HepG2 (cell line): ENCODE data around the gene JKAMP. TPM values are rescaled to one million over a fixed set of nuclear protein-coding genes. Genes with fewer than 3 reads are reported as not detected.

Experiments
- ATAC-seq: fragments of 200-7000 bp; cut with Tn5 transposase; 3 replicates; pipeline ENCODE4 v1.9.1; 2020; ENCODE audit warnings: mild to moderate bottlenecking, moderate library complexity
- BruUV-seq: library from RNA; stranded (reverse); fragments of 400-500 nt; replicated peaks from 2 replicates; lab custom pipeline; 2021; lab: Mats Ljungman, UMichigan
- CTCF ChIA-PET: fragments of 300-600 bp; formaldehyde crosslinking; extraction: SDS; loops from one replicate; lab custom pipeline; 2021; ENCODE audit warnings: low total read pairs, inconsistent platforms, low intra/inter-chr PET ratio; lab: Yijun Ruan, JAX
- POLR2A ChIA-PET: fragments of 350-600 bp; sonication (Branson Sonifier 250); formaldehyde crosslinking; loops from one replicate; lab custom pipeline; 2020; ENCODE audit warnings: antibody characterized with exemption, inconsistent platforms; lab: Yijun Ruan, JAX
- DNase-seq: peaks from one replicate; pipeline ENCODE4 v3.0.0-alpha.2; 2015; ENCODE audit warnings: low spot score
- FAIRE-seq: peaks from 3 replicates; lab custom pipeline; 2011; peaks lifted over from hg19 to GRCh38; lab: Jason Lieb, UNC
- H2AFZ ChIP-seq: one replicate; pipeline ENCODE4 v1.6.1; 2011; ENCODE audit warnings: low read length, inconsistent platforms
- H3K27ac ChIP-seq: fragments of 300-600 bp; 3 replicates; pipeline ENCODE4 v1.8.0; 2011; ENCODE audit warnings: mixed run types, mild to moderate bottlenecking, mixed read lengths, low read length, inconsistent platforms; ENCODE audit not compliant: insufficient read depth; ENCODE audit errors: extremely low read length
- H3K27me3 ChIP-seq, 2 experiments: fragments of 200-600 bp in 1 of 2; 2 replicates in 1 of 2; 3 replicates in 1 of 2; pipeline versions ENCODE4 v1.6.0 to v1.8.0; 2011; ENCODE audit warnings: low read length in 2 of 2, mild to moderate bottlenecking in 2 of 2, moderate library complexity in 2 of 2, inconsistent platforms in 1 of 2; ENCODE audit not compliant: insufficient read depth in 2 of 2, control insufficient read depth in 1 of 2
- H3K36me3 ChIP-seq, 2 experiments: fragments of 200-600 bp in 1 of 2; replicated peaks in 1 of 2; 2 replicates in 1 of 2; 3 replicates in 1 of 2; pipeline versions ENCODE4 v1.5.1 to v1.8.0; 2011; ENCODE audit warnings: low read length in 2 of 2, inconsistent platforms in 1 of 2; ENCODE audit not compliant: insufficient read depth in 2 of 2, control insufficient read depth in 1 of 2
- H3K4me1 ChIP-seq: 2 replicates; pipeline ENCODE4 v1.5.1; 2012; ENCODE audit warnings: low read length, inconsistent platforms; ENCODE audit not compliant: insufficient read depth
- H3K4me2 ChIP-seq: 2 replicates; pipeline ENCODE4 v1.6.0; 2011; ENCODE audit warnings: low read depth, low read length, inconsistent platforms
- H3K4me3 ChIP-seq, 3 experiments: fragments of 200-600 bp in 1 of 3; sonication (generic), shearing (Covaris generic) in 1 of 3; replicated peaks in 1 of 3; 2 replicates each; pipeline ENCODE4 v1.5.1; 2011 to 2016; ENCODE audit warnings: low read length in 3 of 3, inconsistent platforms in 2 of 3, low read depth in 2 of 3, mild to moderate bottlenecking in 2 of 3, control low read depth in 1 of 3, mixed read lengths in 1 of 3; ENCODE audit not compliant: insufficient read depth in 1 of 3
- H3K79me2 ChIP-seq: one replicate; pipeline ENCODE4 v1.6.1; 2011; ENCODE audit warnings: low read length, inconsistent platforms; ENCODE audit not compliant: insufficient read depth
- H3K9ac ChIP-seq: 2 replicates; pipeline ENCODE4 v1.6.0; 2011; ENCODE audit warnings: mild to moderate bottlenecking, low read depth, low read length, inconsistent platforms; ENCODE audit not compliant: insufficient read depth
- H3K9me3 ChIP-seq: 2 replicates; pipeline ENCODE4 v1.5.1; 2012; ENCODE audit warnings: mild to moderate bottlenecking, low read length
- H4K20me1 ChIP-seq: 2 replicates; pipeline ENCODE4 v1.6.0; 2011; ENCODE audit warnings: inconsistent platforms, mild to moderate bottlenecking, low read length, moderate library complexity; ENCODE audit not compliant: insufficient read depth
- ATM ChIP-seq: fragments of 450-650 bp; IDR thresholded peaks from 2 replicates; pipeline ENCODE4 v1.7.1; 2017; ENCODE audit warnings: mild to moderate bottlenecking, borderline replicate concordance
- BCL3 ChIP-seq: sonication (generic); formaldehyde crosslinking; IDR thresholded peaks from 2 replicates; pipeline ENCODE4 v1.5.1; 2020; ENCODE audit warnings: mild to moderate bottlenecking, missing genetic modification reagents, moderate library complexity
- BRD4 ChIP-seq: sonication (generic); formaldehyde crosslinking; IDR thresholded peaks from 2 replicates; pipeline ENCODE4 v1.4.0; 2020; ENCODE audit warnings: missing genetic modification reagents
- CBX2 ChIP-seq, 2 experiments: fragments of 200-600 bp in 1 of 2; sonication (generic); formaldehyde crosslinking in 1 of 2; IDR thresholded peaks; 2 replicates each; pipeline versions ENCODE4 v1.7.0 to v1.8.1; 2018 to 2022; ENCODE audit warnings: low read depth in 2 of 2, low read length in 1 of 2, mild to moderate bottlenecking in 1 of 2, missing genetic modification reagents in 1 of 2
- GLMP ChIP-seq: sonication (generic); formaldehyde crosslinking; IDR thresholded peaks from 2 replicates; pipeline ENCODE4 v1.9.0; 2021; ENCODE audit warnings: missing genetic modification reagents, mild to moderate bottlenecking, borderline replicate concordance
- MEF2D ChIP-seq: sonication (generic); formaldehyde crosslinking; IDR thresholded peaks from 2 replicates; pipeline ENCODE4 v1.5.1; 2020; ENCODE audit warnings: mild to moderate bottlenecking, missing genetic modification reagents
- MXI1 ChIP-seq: IDR thresholded peaks from 3 replicates; pipeline ENCODE4 v1.6.1; 2012; ENCODE audit warnings: low read depth, low read length, inconsistent platforms, borderline replicate concordance
- SAFB2 ChIP-seq: sonication (generic); formaldehyde crosslinking; IDR thresholded peaks from 2 replicates; pipeline ENCODE4 v1.5.1; 2020; ENCODE audit warnings: missing genetic modification reagents, low read depth, mild to moderate bottlenecking, borderline replicate concordance
- SNAI1 ChIP-seq: sonication (generic); formaldehyde crosslinking; IDR thresholded peaks from 2 replicates; pipeline ENCODE4 v1.5.0; 2020; ENCODE audit warnings: mild to moderate bottlenecking, missing genetic modification reagents, borderline replicate concordance
- SP4 ChIP-seq: sonication (generic); formaldehyde crosslinking; IDR thresholded peaks from 2 replicates; pipeline ENCODE4 v1.8.1; 2023; ENCODE audit warnings: mild to moderate bottlenecking, missing genetic modification reagents
- SUZ12 ChIP-seq: fragments of 150-350 bp; IDR thresholded peaks from 2 replicates; pipeline ENCODE4 v1.6.1; 2014; ENCODE audit warnings: low read depth, low read length
- TP53 ChIP-seq: sonication (generic); formaldehyde crosslinking; conservative IDR thresholded peaks from 2 replicates; pipeline ENCODE4 v1.4.0; 2020; ENCODE audit warnings: missing genetic modification reagents
- XBP1 ChIP-seq: sonication (generic); formaldehyde crosslinking; IDR thresholded peaks from 2 replicates; pipeline ENCODE4 v1.5.0; 2020; ENCODE audit warnings: missing genetic modification reagents
- ZFX ChIP-seq: sonication (generic); formaldehyde crosslinking; IDR thresholded peaks from 2 replicates; pipeline ENCODE4 v1.4.0; 2020; ENCODE audit warnings: mild to moderate bottlenecking, low read depth, missing genetic modification reagents, moderate library complexity
- ZNF207 ChIP-seq: fragments of 450-650 bp; IDR thresholded peaks from 2 replicates; pipeline ENCODE4 v1.6.1; 2016; ENCODE audit warnings: antibody characterized with exemption, borderline replicate concordance
- ZNF296 ChIP-seq: sonication (generic); formaldehyde crosslinking; conservative IDR thresholded peaks from 2 replicates; pipeline ENCODE4 v1.5.0; 2020; ENCODE audit warnings: mild to moderate bottlenecking, missing genetic modification reagents
- ZNF580 ChIP-seq: IDR thresholded peaks from 2 replicates; pipeline ENCODE4 v1.6.1; 2016; ENCODE audit warnings: low read depth, borderline replicate concordance
- ZNF761 ChIP-seq: sonication (generic); formaldehyde crosslinking; conservative IDR thresholded peaks from 2 replicates; pipeline ENCODE4 v1.4.0; 2020; ENCODE audit warnings: mild to moderate bottlenecking, missing genetic modification reagents
- WGBS: methylation state at CpG from one replicate; pipeline ENCODE4 v1.1.6; 2017; ENCODE audit warnings: low lambda C conversion rate; 5-methylcytosine and 5-hydroxymethylcytosine counted together
- in situ Hi-C: cut with HindIII; loops from 2 replicates; pipeline ENCODE4 v1.10.0; 2017; ENCODE audit warnings: low pct_unique_long_range_greater_than_20kb; ENCODE audit not compliant: extremely low pct_ligation_motif_present
- intact Hi-C: fragments of 100-400 bp; cut with micrococcal nuclease; formaldehyde crosslinking; loops from one replicate; pipeline ENCODE4 v1.10.0; 2022; ENCODE audit not compliant: unreplicated experiment
- polyA plus RNA-seq, 8 experiments: library from polyadenylated mRNA; depleted of rRNA in 3 of 8; stranded (reverse) in 7 of 8; unstranded in 1 of 8; fragments of >200 nt; fragmentation: Illumina TruSeq in 4 of 8; extraction: Trizol in 4 of 8; gene quantifications; 2 replicates each; pipeline versions ENCODE4 v1.2.1 to v1.2.3, GENCODE V29; 2011 to 2016; ENCODE audit warnings: low read depth in 4 of 8, missing spikeins in 1 of 8, mixed read lengths in 1 of 8; ENCODE audit not compliant: insufficient read depth in 1 of 8
- total RNA-seq, 5 experiments: library from RNA; depleted of rRNA; stranded (reverse); fragments of >200 nt; fragmentation: Illumina TruSeq; extraction: Trizol; gene quantifications; 2 replicates each; pipeline ENCODE4 v1.2.3, GENCODE V29; 2016; ENCODE audit warnings: low read depth in 1 of 5
- TF ChIP-seq, protein P1 (sequence below): sonication (generic); formaldehyde crosslinking; IDR thresholded peaks from 2 replicates; pipeline ENCODE4 v1.8.0; 2022; ENCODE audit warnings: mild to moderate bottlenecking, missing genetic modification reagents

JKAMP gene
- total and polyA plus RNA-seq, 2 of the 13 experiments (the other 11 are each of a cell fraction or from before 2014, with no cell fraction given): 56.4 to 135 TPM

GRCh38 chr14:59439256-59439965, 44.9 kb upstream of the JKAMP start:
- FAIRE-seq (no peak), DNase-seq (no peak), ATAC-seq (no peak)
- Histone ChIP-seq H3K4me1 (no peaks in the 10 kb centered on the region), H3K79me2 (no peaks in the 10 kb centered on the region), H3K36me3 (no peaks in the 10 kb centered on the region), H4K20me1 (no peaks in the 10 kb centered on the region), H2AFZ (no peak overlapping the region), H3K27me3 (no peaks in the 10 kb centered on the region), H3K4me2 (no peak overlapping the region), H3K9me3 (no peaks in the 10 kb centered on the region), H3K9ac (no peak overlapping the region), H3K27ac (no peak overlapping the region), H3K4me3 (no peak overlapping the region)
- BruUV-seq: no TSS peak
- ChIA-PET CTCF (no interaction called here), POLR2A (no interaction called here)
- 85% methylated on average over 5 of the region's 5 CpGs for WGBS
- in situ Hi-C loops (no loop called here), intact Hi-C loops (no loop called here)
- TF ChIP-seq ATM (no peak), SP4 (CRISPR knock-in tag) (no peak), SAFB2 (CRISPR knock-in tag) (no peak), ZFX (CRISPR knock-in tag) (no peak), BCL3 (CRISPR knock-in tag) (no peak), SNAI1 (CRISPR knock-in tag) (no peak), SUZ12 (no peak), BRD4 (CRISPR knock-in tag) (no peak), MEF2D (CRISPR knock-in tag) (no peak), MXI1 (no peak), XBP1 (CRISPR knock-in tag) (no peak), ZNF207 (no peak), ZNF761 (no peak), CBX2 (IDR thresholded peaks at IDR 0.05; ENCODE audit: low read depth, low read length) (no peak), CBX2 (CRISPR knock-in tag; IDR thresholded peaks at IDR 0.05; ENCODE audit: low read depth) (no peak), ZNF296 (CRISPR knock-in tag) (no peak), TP53 (CRISPR knock-in tag) (no peak), ZNF580 (CRISPR knock-in tag) (no peak), GLMP (CRISPR knock-in tag) (no peak)
- TF ChIP-seq, protein P1, sequence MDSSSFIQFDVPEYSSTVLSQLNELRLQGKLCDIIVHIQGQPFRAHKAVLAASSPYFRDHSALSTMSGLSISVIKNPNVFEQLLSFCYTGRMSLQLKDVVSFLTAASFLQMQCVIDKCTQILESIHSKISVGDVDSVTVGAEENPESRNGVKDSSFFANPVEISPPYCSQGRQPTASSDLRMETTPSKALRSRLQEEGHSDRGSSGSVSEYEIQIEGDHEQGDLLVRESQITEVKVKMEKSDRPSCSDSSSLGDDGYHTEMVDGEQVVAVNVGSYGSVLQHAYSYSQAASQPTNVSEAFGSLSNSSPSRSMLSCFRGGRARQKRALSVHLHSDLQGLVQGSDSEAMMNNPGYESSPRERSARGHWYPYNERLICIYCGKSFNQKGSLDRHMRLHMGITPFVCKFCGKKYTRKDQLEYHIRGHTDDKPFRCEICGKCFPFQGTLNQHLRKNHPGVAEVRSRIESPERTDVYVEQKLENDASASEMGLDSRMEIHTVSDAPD (CRISPR knock-in tag): no peak
